GM18867 (cell line): Measurements from ENCODE around the gene BRD3.

Source experiments
- ATAC-seq: cut with Tn5 transposase; IDR thresholded peaks from one replicate; pipeline ENCODE4 v1.9.1; 2021; ENCODE audit warnings: mild to moderate bottlenecking, moderate library complexity; ENCODE audit not compliant: unreplicated experiment

The BRD3 gene

DNA sequence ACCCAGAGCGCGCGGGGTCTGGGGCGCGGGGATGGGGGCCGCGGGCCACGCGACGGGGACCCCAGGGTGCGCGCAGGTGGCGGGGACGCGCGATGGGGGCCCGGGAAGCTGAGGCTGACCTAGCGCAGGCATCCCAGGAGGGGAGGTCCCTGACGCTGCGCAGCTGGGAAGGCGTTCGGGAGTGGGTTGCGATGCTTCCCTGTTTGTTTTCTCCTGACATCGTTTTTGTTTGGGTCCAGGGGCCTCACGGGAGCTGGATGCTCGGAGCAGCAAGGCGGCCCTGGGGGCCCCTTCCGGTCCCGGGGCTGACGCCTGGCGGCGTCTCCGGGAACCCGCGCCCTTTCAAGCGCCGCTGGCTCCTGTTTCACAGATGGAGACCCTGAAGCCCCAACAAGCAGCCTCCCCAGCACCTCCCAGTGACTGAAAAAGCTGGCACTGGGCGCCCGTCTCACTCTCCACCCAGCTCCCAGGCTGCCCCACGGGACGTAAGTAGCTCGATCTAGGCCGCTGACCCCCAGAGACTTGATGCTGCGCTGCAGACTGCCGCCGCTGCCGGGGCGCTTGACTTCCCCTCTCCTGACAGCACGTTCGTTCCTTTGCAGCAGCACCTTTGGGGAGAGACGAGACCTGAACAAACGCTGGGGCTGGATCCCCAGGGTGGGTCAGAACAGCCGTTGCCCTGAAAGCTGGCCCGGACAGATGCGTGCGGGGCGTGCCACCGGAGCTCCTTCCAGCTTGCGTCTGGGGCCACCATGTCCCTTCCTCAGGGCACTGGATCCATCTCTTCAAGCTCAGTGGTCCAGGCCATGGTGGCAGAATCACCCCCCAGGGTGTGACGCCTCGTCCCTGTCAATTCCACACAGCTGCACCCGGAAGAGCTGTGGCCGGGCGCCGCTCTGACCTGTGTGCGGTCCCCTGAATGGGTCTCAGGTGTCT, 42.0 kb downstream of the BRD3 start:
- ATAC-seq: peak; percentile 30

DNA sequence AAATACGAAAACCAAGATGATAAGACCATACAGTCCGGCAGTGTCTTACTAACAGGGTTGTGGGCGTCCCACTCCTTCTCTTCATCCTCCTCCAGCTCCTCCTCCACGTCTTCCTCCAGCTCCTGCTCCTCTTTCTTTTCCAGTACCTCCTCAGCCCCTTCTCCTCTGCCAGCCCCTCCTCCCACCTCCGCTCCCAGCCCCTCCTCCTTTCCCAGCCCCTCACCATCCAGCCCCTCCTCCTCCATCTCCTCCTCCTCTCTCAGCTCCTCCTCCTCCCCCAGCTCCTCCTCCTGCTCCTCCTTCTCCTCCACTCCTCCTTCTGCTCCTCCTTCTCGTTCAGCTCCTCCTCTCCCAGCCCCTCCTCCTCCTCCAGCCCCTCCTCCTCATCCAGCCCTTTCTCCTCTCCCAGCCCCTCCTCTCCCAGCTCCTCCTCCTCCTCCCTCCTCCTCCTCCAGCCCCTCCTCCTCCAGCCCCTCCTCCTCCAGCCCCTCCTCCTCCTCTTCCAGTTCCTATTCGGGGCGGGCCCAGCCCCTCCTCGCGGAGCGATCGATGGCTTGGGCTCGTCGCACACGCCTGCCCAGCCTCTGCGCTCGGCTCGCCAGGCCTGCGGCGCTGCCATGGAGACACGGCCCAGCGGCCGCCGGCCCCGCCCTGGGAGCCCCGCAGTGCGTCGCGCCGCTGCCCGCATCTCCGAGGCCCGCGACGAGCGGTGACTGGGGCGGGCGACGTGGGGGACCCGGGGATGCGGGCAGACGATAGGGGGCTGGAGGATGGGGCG, 42.8 kb downstream of the BRD3 start, which contains the start of gene BRD3OS:
Gene BRD3OS, plus strand, starts transcription at position 654 of the 778 bp plus-strand sequence. CDS start 1,267 bp downstream, outside the sequence.
- ATAC-seq: peak; percentile 83

DNA sequence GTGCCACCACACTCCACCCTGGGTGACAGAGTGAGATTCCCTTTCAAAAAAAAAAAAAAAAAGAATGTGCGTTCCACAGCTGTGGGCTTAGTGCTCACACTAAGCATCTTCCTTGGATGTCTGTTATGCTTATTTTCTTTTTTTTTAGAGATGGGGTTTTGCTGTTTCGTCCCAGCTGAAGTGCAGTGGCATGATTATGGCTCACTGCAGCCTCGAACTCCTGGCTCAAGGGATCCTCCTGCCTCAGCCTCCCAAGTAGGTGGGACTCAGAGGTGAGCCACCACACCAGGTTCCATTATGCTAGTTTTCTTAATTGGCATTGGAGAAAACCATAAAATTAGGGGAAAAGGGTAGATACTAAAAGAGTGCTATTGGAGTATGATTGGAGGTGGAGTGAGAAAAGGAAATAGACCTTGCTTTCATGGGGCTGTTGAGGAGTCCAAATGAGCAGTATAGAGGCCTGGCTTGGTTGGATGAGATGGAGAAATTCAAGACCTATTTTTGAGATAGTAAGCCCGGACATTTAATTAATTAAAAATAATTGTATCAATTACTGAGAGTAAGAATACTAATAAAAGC, 43.5 kb downstream of the BRD3 start:
- no peak for ATAC-seq

DNA sequence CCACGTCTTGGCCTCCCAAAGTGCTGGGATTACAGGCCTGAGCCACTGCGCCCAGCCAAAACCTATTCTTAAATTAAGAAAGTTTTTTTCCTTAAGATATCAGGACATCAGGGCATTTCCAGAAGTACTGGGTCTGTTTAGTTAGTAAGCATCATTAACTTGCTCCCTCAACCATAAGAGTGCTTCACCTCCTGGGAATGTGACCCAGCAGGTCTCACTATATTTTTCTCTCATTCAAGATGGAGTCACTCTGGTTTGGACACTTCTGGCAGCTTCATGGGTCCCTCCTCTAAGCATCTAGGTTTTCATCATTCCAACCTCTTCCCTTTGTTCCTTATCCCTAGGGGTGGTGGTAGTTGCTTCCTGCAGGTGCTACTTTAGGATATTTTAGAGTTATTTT, 52.9 kb downstream of the BRD3 start:
- ATAC-seq: no peak

GRCh38 chr9:134011401-134011800, 56.4 kb downstream of the BRD3 start:
- ATAC-seq: no peak

- ATAC-seq: no peak
These were observed 57.3 kb downstream of the BRD3 start for GRCh38 chr9:134010310-134011173.

- no peak for ATAC-seq
These were observed 60.3 kb downstream of the BRD3 start for GRCh38 chr9:134007571-134007970.

DNA sequence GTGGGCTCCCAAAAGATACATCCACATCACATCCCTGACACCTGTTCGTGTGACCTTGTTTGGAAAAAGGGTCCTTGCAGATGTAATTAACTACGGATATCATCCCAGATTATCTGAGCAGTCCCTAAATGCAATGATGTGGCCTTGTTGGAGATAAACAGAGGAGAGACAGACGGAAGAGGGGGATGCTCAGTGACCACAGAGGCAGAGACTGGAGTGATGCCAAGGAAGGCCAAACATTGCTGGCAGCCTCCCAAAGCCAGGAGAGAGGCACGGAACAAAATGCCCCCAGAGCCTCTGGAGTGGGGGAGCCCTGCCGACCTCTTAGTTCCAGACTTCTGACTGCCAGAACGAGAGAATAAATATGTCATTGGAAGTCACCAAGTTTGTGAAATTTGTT, 60.7 kb downstream of the BRD3 start:
- no peak for ATAC-seq

- ATAC-seq: no peak
These were observed 62.4 kb downstream of the BRD3 start for GRCh38 chr9:134005381-134005780.

- ATAC-seq: no peak
These were observed 62.9 kb downstream of the BRD3 start for GRCh38 chr9:134004881-134005280.

GRCh38 chr9:134004131-134004873, 63.5 kb downstream of the BRD3 start:
- ATAC-seq: no peak

DNA sequence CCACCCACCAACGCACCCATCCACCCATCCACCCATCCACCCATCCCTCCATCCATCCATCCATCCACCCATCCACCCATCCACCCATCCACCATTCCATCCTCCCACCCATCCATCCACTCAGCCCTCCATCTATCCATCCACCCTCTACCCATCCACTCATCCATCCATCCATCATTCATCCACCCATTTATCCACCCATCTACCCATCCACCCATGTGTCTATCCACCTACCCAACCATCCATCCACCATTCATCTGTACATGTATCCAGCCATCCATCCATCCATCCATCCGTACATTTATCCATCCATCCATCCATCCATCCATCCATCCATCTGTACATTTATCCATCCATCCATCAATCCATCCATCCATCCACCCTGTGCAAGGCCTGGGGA, 64.6 kb downstream of the BRD3 start:
- ATAC-seq: no peak

DNA sequence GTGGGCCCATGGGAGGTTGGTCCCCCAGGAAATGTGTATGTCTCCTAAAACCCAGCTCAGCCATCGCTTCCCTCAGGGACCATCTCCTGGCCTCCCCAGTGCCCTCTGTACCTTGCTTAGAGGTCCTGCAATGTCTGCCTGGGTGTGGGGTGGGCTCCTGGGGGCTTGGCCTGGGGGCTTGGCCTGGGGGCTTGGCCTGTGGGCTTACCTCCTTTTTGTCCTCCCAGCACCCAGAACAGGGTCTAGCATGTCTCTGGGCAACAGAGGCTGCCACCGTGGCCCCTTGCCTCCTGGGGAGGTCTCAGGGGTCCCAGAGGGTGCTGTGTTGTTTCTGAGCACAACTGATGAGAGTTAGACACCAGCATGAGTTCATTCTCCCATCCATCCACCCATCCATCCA, 65.0 kb downstream of the BRD3 start:
- no peak for ATAC-seq

GRCh38 chr9:133999851-134000265, 68.0 kb downstream of the BRD3 start:
- no peak for ATAC-seq

DNA sequence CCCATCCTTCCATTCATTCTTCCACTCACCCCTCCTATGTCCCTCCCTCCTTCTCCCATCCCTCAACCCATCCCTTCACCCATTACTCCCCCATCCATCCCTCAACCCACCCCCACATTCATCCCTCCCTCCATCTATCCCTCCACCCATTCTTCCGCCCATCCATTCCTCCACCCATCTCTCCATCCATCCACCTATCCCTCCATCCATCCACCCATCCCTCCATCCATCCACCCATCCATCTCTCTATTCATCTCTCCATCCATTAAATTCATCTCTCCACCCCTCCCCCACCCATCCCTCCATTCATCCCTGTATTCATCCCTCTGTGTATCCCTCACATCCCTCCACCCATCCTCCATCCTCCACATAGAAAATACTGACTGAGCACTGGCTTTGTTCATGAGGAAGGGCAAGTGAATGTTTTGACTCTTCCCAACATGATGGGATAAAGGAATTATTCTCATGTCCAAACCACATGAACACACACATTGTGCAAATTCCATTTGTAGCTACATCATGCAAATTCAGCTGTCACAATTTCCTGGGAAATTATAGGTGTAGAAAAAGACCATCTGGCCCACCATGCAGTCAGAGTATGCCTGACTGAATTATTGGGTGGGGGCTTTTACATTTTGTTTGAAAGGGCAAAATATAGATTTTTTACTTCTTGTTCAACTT, 68.8 kb downstream of the BRD3 start:
- ATAC-seq: no peak

DNA sequence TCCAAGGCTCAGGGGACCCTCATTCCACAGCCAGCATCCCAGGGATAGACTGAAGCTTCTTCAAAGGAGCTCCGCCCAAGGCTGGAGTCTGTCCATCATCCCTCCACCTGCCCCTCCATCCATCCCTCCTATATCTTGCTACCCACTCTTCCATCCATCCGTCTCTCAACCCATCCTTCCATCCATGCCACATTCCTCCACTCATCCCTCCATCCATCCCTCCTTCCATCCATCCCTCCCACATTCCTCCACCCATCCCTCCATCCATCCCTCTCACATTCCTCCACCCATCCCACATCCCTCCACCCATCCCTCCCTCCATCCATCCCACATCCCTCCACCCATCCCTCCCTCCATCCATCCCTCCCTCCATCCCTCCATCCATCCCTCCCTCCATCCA, 70.2 kb downstream of the BRD3 start:
- no peak for ATAC-seq

- ATAC-seq: no peak
These were observed 71.0 kb downstream of the BRD3 start for GRCh38 chr9:133996531-133997520.
